ENCODE results near the gene SDF4. TPM values are rescaled to one million over a fixed set of nuclear protein-coding genes. Genes with fewer than 3 reads are reported as not detected.
A peak's percentile ranks its signal among the peaks of the same experiment; 100 is the strongest.

Gene SDF4
- total and polyA plus RNA-seq, 2 donors (not counting 1 experiment from before 2014, with no cell fraction given) = 100 to 143 TPM

DNA sequence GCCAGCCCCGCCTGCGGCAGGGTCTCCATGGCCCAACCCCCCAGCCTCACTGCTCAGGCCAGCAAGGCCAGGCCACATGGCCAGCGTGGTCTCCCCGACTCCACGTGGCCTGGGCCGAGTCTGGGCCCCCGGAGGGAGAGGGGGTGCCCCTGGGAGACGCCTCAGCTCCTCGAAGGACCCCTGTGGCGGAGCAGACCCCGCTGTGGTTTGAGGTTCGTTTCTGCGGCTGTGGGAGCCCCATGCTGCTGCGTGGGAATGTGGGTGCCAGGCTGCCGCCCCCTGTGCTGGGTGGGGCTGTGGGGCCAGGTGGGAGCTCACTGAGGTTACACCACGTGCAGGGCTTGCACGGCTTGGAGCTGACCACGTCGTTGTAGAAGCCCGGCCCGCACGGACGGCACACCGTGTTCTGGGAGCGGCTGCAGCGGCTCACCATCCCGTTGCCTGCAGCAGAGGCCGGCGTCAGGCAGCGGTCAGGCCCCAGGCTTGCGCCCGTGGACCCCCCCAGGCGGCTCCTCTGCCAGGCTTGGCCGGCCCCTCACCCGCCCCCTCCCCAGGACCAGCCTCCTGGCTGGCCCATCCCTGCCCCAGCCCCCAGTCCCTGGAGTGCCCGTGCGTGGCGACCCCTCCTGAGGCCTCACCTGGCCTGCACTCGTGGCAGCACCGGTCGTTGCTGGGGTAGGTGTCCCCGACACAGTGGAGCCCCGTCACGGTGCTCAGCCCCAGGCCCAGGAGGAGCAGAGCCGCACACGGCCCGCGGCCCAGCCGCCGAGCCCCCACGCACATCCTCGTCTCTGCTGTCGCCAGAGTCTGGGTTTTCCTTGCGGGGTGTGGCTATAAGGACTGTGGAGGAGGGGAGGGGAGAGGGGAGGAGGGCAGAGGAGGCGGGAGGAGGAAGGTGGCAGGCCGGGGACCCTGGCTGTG is 18.2 kb downstream of the SDF4 start, which contains the start of gene TNFRSF4:
Gene TNFRSF4 (minus strand): TSS at position 809 of the 921 bp plus-strand sequence. CDS start 26 bp downstream, at position 783.
- ATAC-seq (ENCODE audit: low read depth) (peak; percentile 2), DNase-seq (peak; percentile 50)
- CTCF ChIA-PET = interaction anchor here (1.1 to 1.9 kb wide), 3 partner anchors 37 to 92 kb away, joined by 3 to 11 read pairs (median 3); no protein-coding TSS in a partner anchor
- Histone ChIP-seq H3K4me2 (replicated peaks; ENCODE audit: low read depth, low read length, poor library complexity, severe bottlenecking) (peak within 1 kb of the TSS; percentile 77), H3K27ac (ENCODE audit: low read length in 2 of 2) (peak within 1 kb of the TSS in 1 of 2 donors; percentile 10), H3K4me1 (ENCODE audit: control insufficient read depth in 2 of 2, insufficient read depth in 2 of 2, low read length in 2 of 2) (peaks cover 45 to 55% of the 10 kb centered on the region in 2 donors), H3K36me3 (replicated peaks in 1 of 2; ENCODE audit: control extremely low read depth in 1 of 2, control insufficient read depth in 1 of 2, extremely low read depth in 1 of 2, insufficient read depth in 2 of 2, low read length in 1 of 2) (peaks cover 0 to 16% of the 10 kb centered on the region in 2 experiments), H4K20me1 (ENCODE audit: control insufficient read depth, insufficient read depth, low read length, poor library complexity, severe bottlenecking) (peaks cover 16% of the 10 kb centered on the region), H3K4me3 (ENCODE audit: control extremely low read depth in 1 of 5, extremely low read depth in 1 of 5, insufficient read depth in 1 of 5, low read depth in 2 of 5, low read length in 4 of 5) (peak within 1 kb of the TSS in 3 of 5 experiments; percentile 5 to 41 (median 8)), H3K27me3 (replicated peaks in 1 of 4; ENCODE audit: control extremely low read depth in 1 of 4, control insufficient read depth in 3 of 4, insufficient read depth in 4 of 4, low read length in 3 of 4) (peaks cover 0 to 24% (median 8%) of the 10 kb centered on the region in 4 experiments), H3K79me2 (ENCODE audit: control insufficient read depth, insufficient read depth, low read length) (no peaks in the 10 kb centered on the region), H2AFZ (ENCODE audit: insufficient read depth, low read depth, low read length, poor library complexity, severe bottlenecking) (no peak within 1 kb of the TSS), H3K9ac (ENCODE audit: low read length) (peak within 1 kb of the TSS; percentile 32), H3K9me3 (ENCODE audit: control extremely low read depth in 1 of 3, control insufficient read depth in 2 of 3, insufficient read depth in 1 of 3, low read length in 2 of 3) (peaks cover 0 to 11% (median 0%) of the 10 kb centered on the region in 3 donors)
- WGBS (ENCODE audit: insufficient coverage) = 17% methylated on average over 54 of the region's 56 CpGs
- POLR2A ChIA-PET = interaction anchor here (0.6 kb wide), 1 partner anchor 75 kb away, joined by 3 read pairs; no protein-coding TSS in a partner anchor
- intact Hi-C loops (cut with micrococcal nuclease) = no loop called here
- peak within 1 kb of the TSS; percentile 66 for H3K4me3 Mint-ChIP-seq
- no peaks in the 10 kb centered on the region for H3K9me3 Mint-ChIP-seq (ENCODE audit: insufficient read depth)
- H3K27me3 Mint-ChIP-seq = peaks cover 3% of the 10 kb centered on the region
- TF ChIP-seq, protein P1, sequence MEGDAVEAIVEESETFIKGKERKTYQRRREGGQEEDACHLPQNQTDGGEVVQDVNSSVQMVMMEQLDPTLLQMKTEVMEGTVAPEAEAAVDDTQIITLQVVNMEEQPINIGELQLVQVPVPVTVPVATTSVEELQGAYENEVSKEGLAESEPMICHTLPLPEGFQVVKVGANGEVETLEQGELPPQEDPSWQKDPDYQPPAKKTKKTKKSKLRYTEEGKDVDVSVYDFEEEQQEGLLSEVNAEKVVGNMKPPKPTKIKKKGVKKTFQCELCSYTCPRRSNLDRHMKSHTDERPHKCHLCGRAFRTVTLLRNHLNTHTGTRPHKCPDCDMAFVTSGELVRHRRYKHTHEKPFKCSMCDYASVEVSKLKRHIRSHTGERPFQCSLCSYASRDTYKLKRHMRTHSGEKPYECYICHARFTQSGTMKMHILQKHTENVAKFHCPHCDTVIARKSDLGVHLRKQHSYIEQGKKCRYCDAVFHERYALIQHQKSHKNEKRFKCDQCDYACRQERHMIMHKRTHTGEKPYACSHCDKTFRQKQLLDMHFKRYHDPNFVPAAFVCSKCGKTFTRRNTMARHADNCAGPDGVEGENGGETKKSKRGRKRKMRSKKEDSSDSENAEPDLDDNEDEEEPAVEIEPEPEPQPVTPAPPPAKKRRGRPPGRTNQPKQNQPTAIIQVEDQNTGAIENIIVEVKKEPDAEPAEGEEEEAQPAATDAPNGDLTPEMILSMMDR (IDR thresholded peaks at IDR 0.05) = no peak
- no peak for TF ChIP-seq EZH2 (IDR thresholded peaks at IDR 0.05; ENCODE audit: borderline replicate concordance, insufficient read depth, low read depth, low read length, poor library complexity, severe bottlenecking)
- peak within 1 kb of the TSS; percentile 50 for H3K27ac Mint-ChIP-seq
- peaks cover 31% of the 10 kb centered on the region for H3K4me1 Mint-ChIP-seq

All from B cell (primary cell).